ENCODE measurements around the gene NDEL1.

Gene NDEL1

DNA sequence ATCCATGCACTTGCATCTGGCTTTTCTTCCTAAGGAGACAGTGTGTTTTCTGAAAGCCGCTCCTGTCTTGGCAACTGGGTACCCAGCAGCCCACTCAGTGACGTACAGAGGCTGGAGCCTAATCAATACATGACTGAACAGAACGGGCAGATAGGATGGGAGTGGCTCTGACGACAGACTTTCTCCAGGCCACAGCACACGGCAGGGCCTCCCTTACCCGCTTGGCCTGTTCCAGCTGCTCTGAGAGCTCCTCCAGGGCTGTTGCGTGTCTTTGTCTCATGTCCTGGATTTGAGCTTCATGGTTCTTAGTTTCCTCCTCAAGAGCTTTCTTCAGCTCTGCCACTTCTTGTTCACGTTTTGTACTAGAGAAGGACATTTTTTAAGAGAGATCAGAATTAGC lies 64.9 kb downstream of the NDEL1 start:
- no peak for DNase-seq (ENCODE audit: low read depth in 1 of 2, low spot score in 1 of 2)

DNA sequence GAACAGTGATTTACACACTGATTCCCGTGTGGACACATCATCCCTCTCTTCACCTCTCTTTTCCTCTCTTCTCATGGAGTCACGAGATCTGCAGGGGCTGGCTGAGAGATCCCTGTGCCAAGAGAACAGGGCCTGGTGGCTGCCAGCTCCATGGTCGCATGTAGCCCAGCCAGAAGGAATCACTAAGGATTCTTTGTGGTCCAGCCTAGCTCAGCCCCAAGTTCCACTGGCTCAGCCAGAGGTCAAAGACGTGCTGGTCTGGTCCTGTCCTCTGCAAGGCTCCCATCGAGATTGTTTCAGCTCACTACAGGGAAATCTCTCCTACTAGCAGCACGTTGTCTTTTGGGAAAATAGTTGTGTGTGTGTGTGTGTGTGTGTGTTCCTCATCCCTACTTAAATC lies 66.4 kb downstream of the NDEL1 start:
- no peak for DNase-seq (ENCODE audit: low read depth in 1 of 2, low spot score in 1 of 2)

DNA sequence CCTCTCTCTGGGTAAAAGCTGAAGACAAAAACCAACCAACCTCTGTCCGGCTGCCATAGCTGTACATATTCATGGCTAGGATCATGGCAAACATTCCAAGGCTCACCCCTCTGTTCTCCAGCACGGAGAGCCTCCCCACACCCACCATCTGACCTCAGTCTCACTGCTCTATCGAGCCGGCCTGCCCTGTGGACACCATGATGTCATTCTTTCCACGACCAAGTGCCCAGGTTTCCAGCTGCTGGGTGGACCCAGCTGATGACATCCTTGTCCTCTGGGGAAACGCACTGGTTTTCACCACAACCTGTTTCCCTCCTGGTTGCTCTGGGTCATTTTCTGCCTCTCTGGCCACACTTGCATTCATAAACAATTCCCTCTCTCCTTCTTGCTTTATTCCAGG lies 67.7 kb downstream of the NDEL1 start:
- DNase-seq (ENCODE audit: low read depth in 1 of 2, low spot score in 1 of 2), result no peak

DNA sequence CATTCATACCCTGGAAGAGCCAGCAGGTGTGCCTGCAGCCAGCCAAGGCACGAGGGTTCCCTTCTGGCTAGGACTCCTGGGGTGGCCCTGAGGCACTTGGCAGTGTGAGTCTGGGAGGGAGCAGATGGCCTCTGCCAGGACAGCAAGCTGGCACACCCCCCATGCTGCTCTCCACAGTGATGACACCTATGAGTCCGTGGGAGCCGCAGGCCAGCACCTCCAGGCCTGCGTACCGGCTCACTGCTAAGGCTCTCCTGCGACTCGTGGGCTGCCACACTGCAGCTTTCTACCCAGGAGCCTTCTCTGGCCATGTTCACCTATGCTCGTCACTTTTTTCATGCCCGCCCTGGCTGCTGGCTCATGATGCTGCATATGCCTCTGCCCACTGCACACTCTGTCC lies 68.1 kb downstream of the NDEL1 start:
- no peak for DNase-seq (ENCODE audit: low read depth in 1 of 2, low spot score in 1 of 2)

DNA sequence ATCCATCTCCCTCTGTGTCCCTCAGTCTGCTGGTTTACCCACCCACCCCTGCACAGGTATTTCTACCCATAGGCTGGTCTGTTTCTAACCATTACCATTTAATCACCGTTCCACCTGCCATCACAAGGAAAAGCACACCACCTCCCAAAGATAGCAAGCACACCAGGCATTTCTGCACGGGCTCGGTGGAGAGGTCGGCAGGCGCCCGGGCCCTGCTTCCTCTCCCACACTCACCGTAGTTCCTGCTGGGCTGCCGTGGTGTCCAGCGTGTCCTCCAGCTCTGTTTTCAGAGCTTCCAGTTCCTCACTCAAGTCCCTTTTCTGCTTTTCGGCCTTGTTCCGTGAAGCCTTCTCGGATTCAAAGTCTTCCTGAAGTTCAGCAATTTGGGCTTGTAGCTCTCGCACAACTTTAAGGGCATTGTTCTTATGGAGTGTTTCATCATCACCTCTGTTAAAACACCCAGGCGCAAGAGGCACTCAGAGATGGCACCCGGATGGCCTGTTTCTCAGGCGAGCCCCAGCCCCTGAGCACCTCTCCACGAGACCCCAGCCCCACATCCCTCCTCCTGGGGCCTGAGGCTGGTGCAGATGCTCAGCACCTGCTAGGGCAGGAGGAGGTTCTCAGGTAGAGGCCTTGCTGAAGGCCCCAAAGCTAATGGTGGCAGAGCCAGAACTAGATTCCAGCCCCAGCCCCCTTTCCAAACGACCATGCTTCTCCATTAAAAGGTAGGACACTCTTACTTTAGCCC lies 69.0 kb downstream of the NDEL1 start:
- no peak for DNase-seq (ENCODE audit: low read depth in 1 of 2, low spot score in 1 of 2)

DNA sequence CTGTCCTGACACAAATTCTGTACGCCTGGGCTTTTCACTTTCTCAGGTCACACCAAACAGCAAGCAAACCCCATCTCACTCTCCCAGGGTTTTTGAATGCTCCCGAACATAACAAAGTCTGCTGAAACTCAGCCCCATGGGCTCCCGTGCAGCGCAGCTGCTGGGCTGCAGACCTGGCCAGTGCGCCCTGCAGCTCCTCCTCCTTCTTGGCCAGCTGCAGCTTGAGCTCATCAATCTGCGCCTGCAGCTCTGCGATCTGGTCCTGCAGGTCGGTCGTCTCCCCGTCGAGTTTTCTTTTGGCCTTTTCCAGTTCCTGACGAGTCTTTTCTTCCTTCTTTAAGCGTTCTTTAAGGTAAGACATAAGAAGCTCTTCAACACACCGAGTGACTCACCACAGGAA lies 70.5 kb downstream of the NDEL1 start:
- no peak for DNase-seq (ENCODE audit: low read depth in 1 of 2, low spot score in 1 of 2)

DNA sequence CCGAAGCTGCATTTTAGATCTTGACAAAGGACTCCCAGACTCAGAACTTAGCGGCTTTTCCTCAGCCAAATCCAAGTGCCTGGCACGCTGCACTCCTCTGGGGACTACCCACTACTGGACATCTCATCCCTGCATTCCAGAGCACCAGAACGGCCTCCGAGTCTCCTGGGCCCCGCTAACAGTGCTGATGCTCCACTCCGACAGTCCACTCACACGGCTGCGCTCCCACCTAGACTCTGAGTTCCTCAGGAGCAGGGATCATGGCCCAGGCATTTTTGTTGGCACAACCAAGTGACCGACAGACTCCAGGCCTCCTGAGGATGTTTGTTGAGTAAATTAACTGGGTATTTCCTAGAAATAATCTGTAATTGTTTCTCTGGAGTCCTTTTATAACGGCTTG lies 79.1 kb downstream of the NDEL1 start:
- no peak for DNase-seq (ENCODE audit: low read depth in 1 of 2, low spot score in 1 of 2)

All from stimulated activated CD4-positive, alpha-beta T cell treated with anti-CD3 and anti-CD28 coated beads, Interleukin-15, amount 100 ng/mL, for 1 hour (primary cell).